HG02610 (cell line): ENCODE data around the gene CYB561A3.
A peak's percentile ranks its signal among the peaks of the same experiment; 100 is the strongest.

Experiments
- ATAC-seq: cut with Tn5 transposase; IDR thresholded peaks from one replicate; pipeline ENCODE4 v1.9.1; 2021; ENCODE audit warnings: mild to moderate bottlenecking, moderate library complexity; ENCODE audit not compliant: unreplicated experiment

CYB561A3 gene

DNA sequence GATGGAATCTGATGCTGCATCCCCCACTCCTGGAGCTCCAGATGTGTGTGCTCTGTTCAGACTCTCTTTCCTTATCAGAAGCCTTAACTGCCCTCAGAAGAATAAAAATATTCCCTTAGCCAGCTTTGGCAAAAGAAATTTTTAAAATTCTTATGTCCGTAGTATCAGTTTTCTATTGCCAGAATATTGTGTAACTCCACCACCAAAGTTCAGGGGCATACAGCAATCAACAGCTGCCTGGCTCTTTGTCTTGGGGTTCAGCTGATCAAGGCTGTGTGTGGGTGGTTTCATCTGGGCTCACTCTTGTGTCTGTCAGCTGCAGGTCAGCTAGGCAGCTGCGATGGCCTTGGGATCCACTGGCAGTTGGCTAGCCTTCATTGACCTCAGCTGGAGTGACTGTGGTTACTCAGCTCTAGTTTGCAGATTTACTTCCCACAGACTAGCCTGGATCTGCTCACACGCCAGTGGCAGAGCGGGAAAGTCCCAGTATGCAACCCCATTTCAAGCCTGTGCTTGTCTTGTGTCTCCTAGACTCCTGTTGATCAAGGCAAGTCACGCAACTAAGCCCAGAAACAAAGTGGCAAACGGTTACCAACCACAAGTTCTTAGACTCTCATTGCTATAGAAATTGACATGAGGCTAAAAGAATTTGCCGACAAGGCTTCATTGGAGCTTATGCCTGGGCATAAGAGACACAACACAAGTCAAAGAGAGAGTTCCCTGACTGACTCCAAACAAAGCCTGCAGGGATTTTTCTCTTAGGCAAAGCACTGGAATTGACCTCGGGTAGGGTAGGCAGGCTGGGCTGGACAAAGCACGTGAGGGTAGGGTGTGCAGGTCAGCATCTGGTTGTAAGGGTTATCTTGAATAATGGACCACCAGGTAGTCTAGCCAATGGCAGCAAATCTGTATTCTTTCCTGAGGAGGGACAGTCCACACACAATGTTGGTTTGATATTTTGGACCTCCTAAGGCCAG, 8.0 kb upstream of the CYB561A3 start:
- peak; percentile 73 for ATAC-seq

DNA sequence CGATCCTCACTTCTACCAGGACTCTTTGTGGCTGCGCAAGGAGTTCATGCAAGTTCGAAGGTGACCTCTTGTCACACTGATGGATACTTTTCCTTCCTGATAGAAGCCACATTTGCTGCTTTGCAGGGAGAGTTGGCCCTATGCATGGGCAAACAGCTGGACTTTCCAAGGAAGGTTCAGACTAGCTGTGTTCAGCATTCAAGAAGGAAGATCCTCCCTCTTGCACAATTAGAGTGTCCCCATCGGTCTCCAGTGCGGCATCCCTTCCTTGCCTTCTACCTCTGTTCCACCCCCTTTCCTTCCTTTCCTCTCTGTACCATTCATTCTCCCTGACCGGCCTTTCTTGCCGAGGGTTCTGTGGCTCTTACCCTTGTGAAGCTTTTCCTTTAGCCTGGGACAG, 7.0 kb upstream of the CYB561A3 start:
- ATAC-seq = no peak

GRCh38 chr11:61367406-61367805, 5.7 kb upstream of the CYB561A3 start:
- ATAC-seq = no peak

DNA sequence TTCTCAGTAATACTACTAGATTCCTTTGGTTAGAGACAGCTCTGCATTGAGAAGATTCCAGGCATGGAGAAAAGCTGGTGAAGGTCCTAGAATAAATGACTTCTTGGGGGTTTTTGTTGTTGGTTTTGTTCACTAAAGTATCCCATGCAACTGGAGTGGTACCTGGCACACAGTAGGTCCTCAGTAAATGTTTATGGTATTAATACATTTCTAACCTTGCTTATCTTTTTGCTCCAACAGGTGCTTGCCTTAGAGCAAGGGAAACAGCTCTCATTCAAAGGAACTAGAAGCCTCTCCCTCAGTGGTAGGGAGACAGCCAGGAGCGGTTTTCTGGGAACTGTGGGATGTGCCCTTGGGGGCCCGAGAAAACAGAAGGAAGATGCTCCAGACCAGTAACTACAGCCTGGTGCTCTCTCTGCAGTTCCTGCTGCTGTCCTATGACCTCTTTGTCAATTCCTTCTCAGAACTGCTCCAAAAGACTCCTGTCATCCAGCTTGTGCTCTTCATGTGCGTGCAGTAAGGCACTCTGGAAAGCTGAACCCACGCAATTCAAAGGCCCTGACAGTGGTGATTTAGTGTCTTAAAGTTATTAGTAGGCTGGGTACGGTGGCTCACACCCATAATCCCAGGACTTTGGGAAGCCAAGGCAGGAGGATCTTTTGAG, 2.5 kb upstream of the CYB561A3 start:
- ATAC-seq = no peak

- ATAC-seq = no peak
Measured at GRCh38 chr11:61362542-61362875, 827 bp upstream of the CYB561A3 start.

GRCh38 chr11:61361237-61361740, 393 bp downstream of the CYB561A3 start:
- ATAC-seq = no peak

GRCh38 chr11:61359516-61359915, 2.2 kb downstream of the CYB561A3 start:
- ATAC-seq = no peak

DNA sequence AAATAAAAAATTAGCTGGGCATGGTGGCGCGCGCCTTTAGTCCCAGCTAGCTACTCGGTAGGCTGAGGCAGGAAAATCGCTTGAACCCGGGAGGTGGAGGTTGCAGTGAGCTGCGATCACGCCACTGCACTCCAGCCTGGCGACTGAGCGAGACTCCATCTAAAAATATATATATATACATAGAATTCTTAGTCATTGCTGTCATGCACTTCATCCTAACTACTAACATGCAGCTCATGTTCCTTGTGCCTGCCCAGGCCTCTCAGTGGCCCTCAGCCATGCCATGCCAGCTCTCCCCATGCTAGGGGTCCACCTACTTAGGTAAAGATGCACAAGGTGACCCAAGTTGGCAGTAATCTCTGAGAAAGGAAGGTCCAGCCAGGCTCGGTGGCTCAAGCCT, 3.1 kb downstream of the CYB561A3 start:
- ATAC-seq = no peak

DNA sequence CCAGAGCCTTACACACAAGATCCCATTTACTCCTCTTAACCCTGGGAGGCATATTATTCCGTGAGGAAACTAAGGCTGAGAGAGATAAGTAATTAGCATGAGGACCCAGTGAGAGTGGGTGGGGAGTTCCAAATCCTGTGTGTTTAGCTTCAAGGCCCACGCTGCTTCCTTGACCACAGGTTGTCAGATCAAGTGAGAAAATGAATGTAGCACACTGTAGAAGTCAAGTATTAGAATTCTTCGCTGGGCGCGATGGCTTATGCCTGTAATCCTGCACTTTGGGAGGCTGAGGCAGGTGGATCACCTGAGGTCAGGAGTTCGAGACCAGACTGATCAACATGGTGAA, 3.8 kb downstream of the CYB561A3 start:
- no peak for ATAC-seq

- peak; percentile 61 for ATAC-seq
Measured at GRCh38 chr11:61357233-61357893, 4.3 kb downstream of the CYB561A3 start.

- ATAC-seq = no peak
Measured at GRCh38 chr11:61356706-61357105, 5.0 kb downstream of the CYB561A3 start.

GRCh38 chr11:61354208-61354607, 7.5 kb downstream of the CYB561A3 start:
- no peak for ATAC-seq

DNA sequence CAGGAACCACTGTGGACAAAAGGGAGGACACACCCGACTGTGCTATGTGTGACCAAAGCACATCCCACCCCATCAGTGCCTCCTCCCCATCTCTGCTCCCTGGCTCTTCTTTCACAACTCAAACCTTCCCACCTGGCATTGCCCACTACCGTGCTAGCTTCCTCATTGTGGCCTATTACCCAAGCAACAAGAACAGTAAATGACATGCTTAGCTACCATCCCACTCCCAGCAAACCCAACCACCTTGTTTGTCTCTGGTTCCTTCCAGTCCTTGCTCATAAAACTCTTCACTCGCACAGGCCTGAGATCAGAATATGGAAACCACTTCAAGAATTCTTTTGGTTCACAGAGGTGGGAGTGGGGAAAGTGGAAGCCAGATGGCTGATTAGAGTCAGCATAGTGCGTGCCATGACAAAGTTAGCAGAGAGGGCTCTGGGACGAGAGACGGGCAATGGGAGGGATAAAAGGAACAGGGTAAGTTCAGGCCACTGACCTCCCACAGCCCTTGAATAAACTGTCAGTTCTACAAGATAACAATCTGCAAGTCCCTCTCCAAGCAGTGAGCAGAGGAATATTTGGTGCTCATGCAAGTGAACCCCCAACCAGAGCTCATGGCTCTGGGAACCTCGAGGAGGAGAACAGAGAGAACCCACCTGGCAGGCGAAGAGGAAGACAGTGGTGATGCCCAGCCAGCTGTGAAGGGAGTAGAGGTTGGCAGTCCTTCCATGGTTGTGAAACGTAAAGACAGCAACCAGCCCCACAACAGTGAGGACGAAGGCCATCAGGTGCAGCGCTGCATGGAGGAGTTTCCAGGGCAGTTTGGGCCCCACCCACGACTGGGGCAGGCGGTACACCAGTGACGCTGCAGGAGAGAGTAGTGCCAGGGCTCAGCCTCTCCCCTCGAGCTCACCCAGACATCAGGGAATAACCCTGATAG, 8.3 kb downstream of the CYB561A3 start:
- no peak for ATAC-seq

DNA sequence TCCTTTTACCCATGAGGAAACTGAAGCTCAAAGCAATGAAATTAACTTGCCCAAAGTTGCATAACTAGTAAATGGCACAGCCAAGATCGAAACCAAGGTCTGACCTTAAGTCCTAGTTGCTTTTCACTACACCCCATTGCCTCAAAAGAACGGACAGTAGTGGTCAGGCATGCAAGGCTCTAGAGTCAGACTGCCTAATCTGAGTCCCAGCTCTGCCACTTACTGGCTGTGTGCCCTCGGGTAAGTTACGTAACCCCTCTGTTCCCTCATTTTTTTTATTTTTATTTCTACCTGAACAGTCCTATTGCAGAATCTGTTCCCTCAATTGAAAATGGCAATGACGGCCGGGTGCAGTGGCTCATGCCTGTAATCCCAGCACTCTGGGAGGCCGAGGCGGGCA, 9.6 kb downstream of the CYB561A3 start:
- no peak for ATAC-seq

DNA sequence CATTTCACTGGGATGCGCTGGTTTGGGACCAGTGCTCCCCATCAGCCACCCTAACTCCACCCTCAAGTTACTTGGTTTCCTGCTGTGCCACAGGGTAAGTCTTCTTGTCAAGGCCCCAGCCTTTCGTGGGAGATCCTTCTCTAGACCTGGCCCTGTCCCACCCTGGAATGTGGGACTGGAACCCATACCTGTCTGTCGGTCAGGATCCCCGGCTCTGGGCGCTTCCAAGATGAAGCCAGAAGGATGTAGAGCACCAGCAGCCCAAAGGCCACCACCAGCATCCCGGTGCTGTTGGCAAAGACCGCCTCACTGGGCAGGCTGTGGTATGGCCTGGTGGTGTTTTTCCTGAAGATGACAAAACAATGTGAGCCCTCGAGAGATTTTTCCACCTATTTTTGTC, 10.9 kb downstream of the CYB561A3 start:
- ATAC-seq = no peak

DNA sequence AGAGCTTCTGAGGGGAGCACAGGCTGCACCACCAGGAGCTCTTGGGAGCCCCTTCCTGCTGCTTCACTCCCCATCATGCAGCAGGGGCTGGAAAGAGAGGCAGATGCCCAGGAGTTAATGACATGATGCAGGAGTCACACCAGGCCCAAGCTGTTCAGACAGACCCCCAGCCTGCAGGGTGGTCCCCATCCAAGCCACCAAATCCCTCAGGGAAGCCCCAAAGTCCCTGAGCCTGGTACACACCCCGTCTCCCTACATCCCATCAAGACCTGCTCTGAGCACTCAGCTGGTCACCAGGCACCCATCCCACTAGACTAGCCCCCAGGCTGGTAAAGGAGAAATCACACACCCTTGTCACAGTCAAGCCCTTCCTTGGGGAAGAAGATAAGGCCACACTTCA, 11.3 kb downstream of the CYB561A3 start:
- ATAC-seq = no peak

DNA sequence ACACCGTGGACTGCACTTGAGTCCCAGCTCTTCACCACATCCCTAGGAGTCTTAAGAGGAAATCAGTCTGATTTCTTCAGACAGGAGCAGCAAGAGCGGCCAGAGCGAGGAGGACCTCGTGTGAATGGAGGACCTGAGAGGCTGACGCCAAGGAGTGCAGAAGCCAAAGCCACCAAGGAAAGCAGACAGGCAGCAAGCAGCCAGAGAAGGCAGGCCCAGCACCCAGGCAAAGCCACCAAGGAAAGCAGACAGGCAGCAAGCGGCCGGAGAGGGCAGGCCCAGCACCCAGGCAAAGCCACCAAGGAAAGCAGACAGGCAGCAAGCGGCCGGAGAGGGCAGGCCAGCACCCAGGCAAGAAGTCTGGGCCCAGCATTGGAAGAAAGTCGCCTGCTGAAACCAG, 11.8 kb downstream of the CYB561A3 start:
- ATAC-seq = no peak

DNA sequence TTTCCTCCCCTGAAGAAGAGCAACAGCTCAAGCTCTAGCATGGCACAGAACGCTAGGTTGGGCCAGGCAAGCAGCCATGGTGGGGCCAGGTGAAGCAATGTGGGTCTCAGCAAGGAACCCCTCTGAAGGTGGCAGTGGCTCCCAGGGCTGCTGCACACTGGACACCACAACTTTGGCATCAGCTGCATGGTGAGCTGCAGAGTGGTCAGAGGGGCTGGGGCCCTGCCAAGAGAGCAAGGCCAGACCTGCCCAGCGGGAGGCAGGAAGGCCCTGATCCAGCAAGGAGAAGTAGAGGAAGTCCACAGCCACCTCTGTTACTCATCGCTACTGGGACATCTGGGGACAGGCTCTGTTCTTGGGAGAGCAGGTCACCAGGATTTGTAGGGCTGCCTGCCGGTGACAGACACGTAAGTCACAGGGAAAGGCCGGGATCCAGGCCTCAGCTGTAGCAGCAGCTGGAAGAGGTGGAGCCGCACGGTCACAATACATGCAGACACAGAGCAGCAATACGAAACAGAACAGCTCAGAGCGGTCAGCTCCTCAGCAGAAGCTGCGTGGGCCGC, 12.4 kb downstream of the CYB561A3 start:
- no peak for ATAC-seq

DNA sequence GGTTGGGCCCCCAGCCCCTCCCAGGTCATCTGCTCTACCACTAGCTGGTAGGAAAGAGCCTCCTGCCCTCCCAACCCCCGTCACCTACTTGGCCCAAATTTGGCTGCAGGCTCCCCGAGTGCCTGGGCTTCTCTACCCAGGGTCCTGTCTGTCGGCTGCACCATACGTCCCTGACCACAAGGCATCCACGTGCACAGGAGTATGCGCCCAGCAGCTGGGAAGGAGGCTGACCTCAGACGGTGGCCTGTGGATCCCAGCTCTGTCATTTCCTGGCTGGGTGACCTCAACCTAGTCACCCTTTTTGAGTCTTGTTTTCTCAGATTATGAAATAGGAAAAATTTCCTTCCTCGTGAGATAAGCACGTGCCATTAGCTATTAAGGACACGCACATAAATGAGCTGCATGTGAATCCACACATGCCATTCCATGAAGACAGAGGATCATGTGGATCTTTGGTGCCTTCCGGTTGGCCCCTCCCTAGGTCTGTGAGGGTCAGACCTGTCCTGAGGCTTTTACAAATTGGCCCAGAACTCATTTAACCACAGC, 13.7 kb downstream of the CYB561A3 start:
- no peak for ATAC-seq
